ENCODE measurements around the gene RBP2. TPM values are rescaled to one million over a fixed set of nuclear protein-coding genes. Genes with fewer than 3 reads are reported as not detected.

Gene RBP2
- total and polyA plus RNA-seq, 4 donors = 0.33 to 1.3 (median 1.1) TPM; not detected in 1

GRCh38 chr3:139523166-139523565 lies 46.9 kb upstream of the RBP2 start:
- H3K27ac ChIP-seq (ENCODE audit: low read depth in 1 of 2, low read length in 1 of 2) = no peak overlapping the region
- no peak for ATAC-seq (ENCODE audit: insufficient read depth, low FRiP score)
- H3K9me3 ChIP-seq (ENCODE audit: control insufficient read depth in 4 of 4, insufficient read depth in 3 of 4, low read length in 3 of 4) = no peaks in the 10 kb centered on the region
- H3K4me3 ChIP-seq = no peak overlapping the region
- H3K4me1 ChIP-seq (ENCODE audit: control insufficient read depth in 5 of 5, insufficient read depth in 5 of 5, low read length in 5 of 5) = peaks cover 0 to 20% (median 0%) of the 10 kb centered on the region in 5 donors
- H3K36me3 ChIP-seq (ENCODE audit: control insufficient read depth in 4 of 4, insufficient read depth in 4 of 4, low read length in 4 of 4) = peaks cover 0 to 25% (median 8%) of the 10 kb centered on the region in 4 donors
- no peak overlapping the region for H3K9ac ChIP-seq (ENCODE audit: insufficient read depth in 1 of 2, low read length in 2 of 2)
- TF ChIP-seq CTCF (IDR thresholded peaks at IDR 0.05; ENCODE audit: control extremely low read depth, extremely low read depth) = no peak
- H3K27me3 ChIP-seq (ENCODE audit: control insufficient read depth in 3 of 3, insufficient read depth in 3 of 3, low read length in 2 of 3) = no peaks in the 10 kb centered on the region
- 96 to 100% methylated on average over 5 of the region's 5 CpGs for WGBS, 2 donors
- DNase-seq = no peak

GRCh38 chr3:139522421-139522820 lies 46.1 kb upstream of the RBP2 start:
- H3K4me3 ChIP-seq = no peak overlapping the region
- ATAC-seq (ENCODE audit: insufficient read depth, low FRiP score) (no peak), DNase-seq (no peak)
- no peak overlapping the region for H3K9ac ChIP-seq (ENCODE audit: insufficient read depth in 1 of 2, low read length in 2 of 2)
- 42 to 64% methylated on average over 2 of the region's 2 CpGs for WGBS, 2 donors
- peaks cover 0 to 27% (median 1%) of the 10 kb centered on the region in 5 donors for H3K4me1 ChIP-seq (ENCODE audit: control insufficient read depth in 5 of 5, insufficient read depth in 5 of 5, low read length in 5 of 5)
- no peak for TF ChIP-seq CTCF (IDR thresholded peaks at IDR 0.05; ENCODE audit: control extremely low read depth, extremely low read depth)
- H3K36me3 ChIP-seq (ENCODE audit: control insufficient read depth in 4 of 4, insufficient read depth in 4 of 4, low read length in 4 of 4) = peaks cover 0 to 22% (median 7%) of the 10 kb centered on the region in 4 donors
- no peaks in the 10 kb centered on the region for H3K9me3 ChIP-seq (ENCODE audit: control insufficient read depth in 4 of 4, insufficient read depth in 3 of 4, low read length in 3 of 4)
- no peaks in the 10 kb centered on the region for H3K27me3 ChIP-seq (ENCODE audit: control insufficient read depth in 3 of 3, insufficient read depth in 3 of 3, low read length in 2 of 3)
- no peak overlapping the region for H3K27ac ChIP-seq (ENCODE audit: low read depth in 1 of 2, low read length in 1 of 2)

DNA sequence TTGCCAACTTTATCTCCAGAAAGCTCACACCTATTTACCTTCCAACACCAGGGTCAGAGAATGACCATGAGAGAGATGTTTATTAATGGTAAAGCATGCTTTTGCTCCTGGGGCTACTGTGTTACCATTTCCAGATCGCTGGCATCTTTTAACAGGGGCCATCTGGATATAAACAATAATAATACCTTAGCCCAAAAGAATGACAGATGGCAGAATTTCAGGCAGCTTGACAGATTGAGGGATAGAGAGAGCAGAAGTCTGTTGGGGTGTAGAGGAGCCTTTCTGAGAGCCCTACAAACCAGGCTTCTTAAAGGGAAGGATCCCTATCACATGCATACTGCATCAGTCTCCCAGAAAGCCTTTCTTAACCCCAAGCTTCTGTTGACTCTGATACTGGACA lies 45.5 kb upstream of the RBP2 start:
- no peak for DNase-seq
- no peak for ATAC-seq (ENCODE audit: insufficient read depth, low FRiP score)

More for the DNA sequence above, 45.5 kb upstream of the RBP2 start:
- Histone ChIP-seq H3K4me1 (ENCODE audit: control insufficient read depth in 5 of 5, insufficient read depth in 5 of 5, low read length in 5 of 5) (peaks cover 0 to 33% (median 1%) of the 10 kb centered on the region in 5 donors), H3K36me3 (ENCODE audit: control insufficient read depth in 4 of 4, insufficient read depth in 4 of 4, low read length in 4 of 4) (peaks cover 0 to 28% (median 5%) of the 10 kb centered on the region in 4 donors), H3K4me3 (no peak overlapping the region), H3K27ac (ENCODE audit: low read depth in 1 of 2, low read length in 1 of 2) (no peak overlapping the region), H3K9ac (ENCODE audit: insufficient read depth in 1 of 2, low read length in 2 of 2) (no peak overlapping the region), H3K9me3 (ENCODE audit: control insufficient read depth in 4 of 4, insufficient read depth in 3 of 4, low read length in 3 of 4) (no peaks in the 10 kb centered on the region), H3K27me3 (ENCODE audit: control insufficient read depth in 3 of 3, insufficient read depth in 3 of 3, low read length in 2 of 3) (no peaks in the 10 kb centered on the region)
- 78 to 94% methylated on average over 1 of the region's 1 CpG for WGBS, 2 donors
- TF ChIP-seq CTCF (IDR thresholded peaks at IDR 0.05; ENCODE audit: control extremely low read depth, extremely low read depth) = no peak
